ENCODE measurements around the gene SOX6. TPM values are rescaled to one million over a fixed set of nuclear protein-coding genes. Genes with fewer than 3 reads are reported as not detected.

The SOX6 gene
- total RNA-seq, 1 experiment from 2014 or later, result not detected

DNA sequence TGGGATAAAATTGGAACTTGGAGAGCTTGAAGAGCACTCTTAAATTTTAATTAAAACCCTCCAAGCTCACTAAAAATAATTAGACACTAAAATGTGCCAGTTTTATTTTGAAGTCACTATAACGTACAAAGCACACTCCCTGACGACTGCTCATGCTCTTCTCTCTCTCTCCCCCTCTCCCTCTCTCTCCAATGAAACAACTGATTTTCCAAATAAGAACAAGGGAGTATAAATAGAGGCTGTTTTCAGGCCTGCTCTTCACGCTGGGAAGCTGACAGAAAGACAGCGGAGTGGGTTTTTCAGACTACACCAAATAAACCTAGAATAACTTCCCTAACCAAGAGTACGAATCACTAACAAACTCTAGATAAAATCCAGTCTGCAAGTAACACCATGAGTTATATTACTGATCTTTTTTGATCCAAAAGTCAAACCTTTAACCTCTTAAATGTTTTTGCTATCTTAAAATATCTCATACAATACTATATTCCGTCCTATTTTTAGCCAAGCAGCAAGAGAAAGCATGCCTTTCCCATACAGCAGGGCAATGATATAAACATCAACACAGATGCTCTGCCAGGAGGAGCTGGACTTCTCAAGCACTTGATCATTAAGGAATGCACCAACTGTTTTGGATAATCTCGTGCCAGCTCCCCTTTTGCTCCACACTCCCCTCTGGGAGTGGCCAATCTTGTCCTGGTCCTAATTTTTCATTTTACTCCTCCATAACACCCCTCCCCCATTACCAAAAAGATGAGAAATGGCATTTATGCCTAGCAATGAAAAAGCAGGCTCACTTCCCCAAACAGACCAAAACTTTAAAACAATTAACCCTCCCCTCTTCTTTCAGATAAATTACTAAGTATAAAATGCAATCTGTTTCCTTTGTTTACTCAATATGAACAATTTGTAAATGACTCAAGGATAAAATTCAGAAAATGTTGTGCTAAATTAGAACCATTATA, 116.9 kb downstream of the SOX6 start:
- Histone ChIP-seq H2BK120ac (ENCODE audit: low read depth, low read length, poor library complexity, severe bottlenecking) (no peak overlapping the region), H4K20me1 (ENCODE audit: control insufficient read depth, insufficient read depth, insufficient read length) (no peaks in the 10 kb centered on the region), H4K8ac (replicated peaks; ENCODE audit: insufficient read length, low read depth, low read length) (no peak overlapping the region), H3K18ac (ENCODE audit: insufficient read length, low read depth, low read length) (no peak overlapping the region), H2BK20ac (ENCODE audit: low read depth, low read length, poor library complexity, severe bottlenecking) (no peak overlapping the region), H2BK12ac (ENCODE audit: insufficient read length, low read depth, low read length) (no peak overlapping the region), H3K4me1 (ENCODE audit: insufficient read depth, low read length) (no peaks in the 10 kb centered on the region), H2AK5ac (ENCODE audit: insufficient read length, low read length) (no peak overlapping the region), H3K9ac (ENCODE audit: extremely low read depth, insufficient read length, low read length) (no peak overlapping the region), H3T11ph (ENCODE audit: low read length) (no peak overlapping the region), H2AFZ (ENCODE audit: low read length) (no peak overlapping the region), H3K79me2 (ENCODE audit: insufficient read depth, low read length) (no peaks in the 10 kb centered on the region), H3K27me3 (ENCODE audit: insufficient read depth, low read length) (no peaks in the 10 kb centered on the region), H3K23ac (ENCODE audit: insufficient read length, low read depth, low read length) (no peak overlapping the region), H2BK5ac (ENCODE audit: insufficient read length, low read length) (no peak overlapping the region), H3K9me3 (ENCODE audit: control insufficient read depth, low read depth, low read length) (no peaks in the 10 kb centered on the region), H3K14ac (ENCODE audit: insufficient read depth, low read length) (no peak overlapping the region), H3K27ac (ENCODE audit: insufficient read length, low read depth, low read length) (no peak overlapping the region), H3K56ac (ENCODE audit: insufficient read length, low read depth, low read length) (no peak overlapping the region), H3K23me2 (ENCODE audit: insufficient read length, low read depth, low read length, poor library complexity, severe bottlenecking) (no peaks in the 10 kb centered on the region), H2BK15ac (ENCODE audit: low read depth, low read length) (no peak overlapping the region), H3K4me2 (ENCODE audit: insufficient read depth, insufficient read length, low read length) (no peak overlapping the region), H4K91ac (ENCODE audit: insufficient read length, low read depth, low read length) (no peak overlapping the region), H3K79me1 (ENCODE audit: insufficient read depth, low read depth, low read length, poor library complexity, severe bottlenecking) (no peaks in the 10 kb centered on the region), H4K5ac (ENCODE audit: insufficient read length, low read depth, low read length) (no peak overlapping the region), H3K4ac (ENCODE audit: low read depth, low read length) (no peak overlapping the region)
- Mint-ChIP-seq H3K27ac (peak overlapping the region; percentile 14 to 84 (median 16); a peak in 2 of 7 replicates), H3K4me1 (0 out of 4 replicates have a peak, but pooled peaks cover 0 to 6% of the 10 kb centered on the region in 2 experiments), H3K36me3 (ENCODE audit: insufficient read depth in 1 of 3, low read depth in 3 of 3) (no peaks in the 10 kb centered on the region), H3K27me3 (ENCODE audit: low read depth) (peaks cover 2% of the 10 kb centered on the region; the same call in 1 of the 2 replicates), H3K4me3 (no peak overlapping the region), H3K9me3 (no peaks in the 10 kb centered on the region)
- TF ChIP-seq, protein P1, sequence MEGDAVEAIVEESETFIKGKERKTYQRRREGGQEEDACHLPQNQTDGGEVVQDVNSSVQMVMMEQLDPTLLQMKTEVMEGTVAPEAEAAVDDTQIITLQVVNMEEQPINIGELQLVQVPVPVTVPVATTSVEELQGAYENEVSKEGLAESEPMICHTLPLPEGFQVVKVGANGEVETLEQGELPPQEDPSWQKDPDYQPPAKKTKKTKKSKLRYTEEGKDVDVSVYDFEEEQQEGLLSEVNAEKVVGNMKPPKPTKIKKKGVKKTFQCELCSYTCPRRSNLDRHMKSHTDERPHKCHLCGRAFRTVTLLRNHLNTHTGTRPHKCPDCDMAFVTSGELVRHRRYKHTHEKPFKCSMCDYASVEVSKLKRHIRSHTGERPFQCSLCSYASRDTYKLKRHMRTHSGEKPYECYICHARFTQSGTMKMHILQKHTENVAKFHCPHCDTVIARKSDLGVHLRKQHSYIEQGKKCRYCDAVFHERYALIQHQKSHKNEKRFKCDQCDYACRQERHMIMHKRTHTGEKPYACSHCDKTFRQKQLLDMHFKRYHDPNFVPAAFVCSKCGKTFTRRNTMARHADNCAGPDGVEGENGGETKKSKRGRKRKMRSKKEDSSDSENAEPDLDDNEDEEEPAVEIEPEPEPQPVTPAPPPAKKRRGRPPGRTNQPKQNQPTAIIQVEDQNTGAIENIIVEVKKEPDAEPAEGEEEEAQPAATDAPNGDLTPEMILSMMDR (conservative IDR thresholded peaks at IDR 0.05), result no peak
- 100% methylated on average over 1 of the region's 7 CpGs for WGBS (ENCODE audit: extremely low coverage, insufficient read length, low lambda C conversion rate)
- no peak for DNase-seq
